ENCODE data around the gene SLF2.

Gene SLF2

GRCh38 chr10:100897976-100898375, 14.8 kb upstream of the SLF2 start:
- DNase-seq (ENCODE audit: low spot score) = no peak
- TF ChIP-seq CTCF (IDR thresholded peaks at IDR 0.05; ENCODE audit: extremely low read depth, insufficient read depth, missing control alignments) = no peak
- in situ Hi-C loops (cut with MboI; ENCODE audit: low pct_unique_long_range_greater_than_20kb, low sequenced_read_pairs, unreplicated experiment) = no loop called here

- DNase-seq (ENCODE audit: low spot score) = no peak
- in situ Hi-C loops (cut with MboI; ENCODE audit: low pct_unique_long_range_greater_than_20kb, low sequenced_read_pairs, unreplicated experiment) = no loop called here
- no peak for TF ChIP-seq CTCF (IDR thresholded peaks at IDR 0.05; ENCODE audit: extremely low read depth, insufficient read depth, missing control alignments)
Measured at GRCh38 chr10:100899171-100899570, 13.6 kb upstream of the SLF2 start.

GRCh38 chr10:100901051-100901450, 11.7 kb upstream of the SLF2 start:
- in situ Hi-C loops (cut with MboI; ENCODE audit: low pct_unique_long_range_greater_than_20kb, low sequenced_read_pairs, unreplicated experiment) = no loop called here
- no peak for DNase-seq (ENCODE audit: low spot score)
- TF ChIP-seq CTCF (IDR thresholded peaks at IDR 0.05; ENCODE audit: extremely low read depth, insufficient read depth, missing control alignments) = no peak

GRCh38 chr10:100902622-100903021, 10.1 kb upstream of the SLF2 start:
- DNase-seq (ENCODE audit: low spot score) = no peak
- no peak for TF ChIP-seq CTCF (IDR thresholded peaks at IDR 0.05; ENCODE audit: extremely low read depth, insufficient read depth, missing control alignments)
- in situ Hi-C loops (cut with MboI; ENCODE audit: low pct_unique_long_range_greater_than_20kb, low sequenced_read_pairs, unreplicated experiment) = no loop called here

GRCh38 chr10:100904917-100905316, 7.8 kb upstream of the SLF2 start:
- in situ Hi-C loops (cut with MboI; ENCODE audit: low pct_unique_long_range_greater_than_20kb, low sequenced_read_pairs, unreplicated experiment) = no loop called here
- TF ChIP-seq CTCF (IDR thresholded peaks at IDR 0.05; ENCODE audit: extremely low read depth, insufficient read depth, missing control alignments) = no peak
- DNase-seq (ENCODE audit: low spot score) = no peak

GRCh38 chr10:100907175-100907574, 5.6 kb upstream of the SLF2 start:
- in situ Hi-C loops (cut with MboI; ENCODE audit: low pct_unique_long_range_greater_than_20kb, low sequenced_read_pairs, unreplicated experiment) = no loop called here
- DNase-seq (ENCODE audit: low spot score) = no peak
- TF ChIP-seq CTCF (IDR thresholded peaks at IDR 0.05; ENCODE audit: extremely low read depth, insufficient read depth, missing control alignments) = no peak

GRCh38 chr10:100907773-100908363, 4.9 kb upstream of the SLF2 start:
- no peak for DNase-seq (ENCODE audit: low spot score)
- in situ Hi-C loops (cut with MboI; ENCODE audit: low pct_unique_long_range_greater_than_20kb, low sequenced_read_pairs, unreplicated experiment) = no loop called here
- no peak for TF ChIP-seq CTCF (IDR thresholded peaks at IDR 0.05; ENCODE audit: extremely low read depth, insufficient read depth, missing control alignments)
